ENCODE data around the gene LTBP1. TPM values are rescaled to one million over a fixed set of nuclear protein-coding genes. Genes with fewer than 3 reads are reported as not detected.
"Not testable (repeated sequence)": the region's sequence is repeated elsewhere in the genome, so short reads cannot be mapped to it uniquely, and the experiment has no call there.

LTBP1 gene
- total and polyA plus RNA-seq, 5 donors from 2014 or later, result 3.7 TPM; not detected in 4

DNA sequence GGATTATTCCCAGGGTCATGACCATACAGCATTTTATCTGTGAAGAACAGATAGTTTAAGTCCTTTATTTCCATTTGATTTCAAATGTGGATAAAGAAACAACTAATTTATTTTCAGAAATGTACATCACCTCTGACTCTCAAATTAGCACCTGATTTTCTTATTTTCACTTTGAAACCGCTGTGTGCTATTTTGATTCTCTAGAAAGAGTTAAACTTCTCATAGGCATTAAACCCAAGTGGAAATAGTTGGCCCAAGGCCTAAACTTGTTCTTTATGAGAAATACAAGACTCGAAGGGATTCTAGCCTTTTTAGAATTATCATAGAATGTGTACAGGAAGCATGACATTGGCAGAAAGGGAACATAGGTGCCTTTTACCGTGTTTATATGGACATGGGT, 41.5 kb upstream of the LTBP1 start:
- H3K4me3 Mint-ChIP-seq, result no peak overlapping the region
- no peaks in the 10 kb centered on the region for H3K4me1 ChIP-seq (ENCODE audit: control insufficient read depth, insufficient read depth, low read length, poor library complexity, severe bottlenecking)
- H3K36me3 ChIP-seq (ENCODE audit: control insufficient read depth, insufficient read depth, low read length), result no peaks in the 10 kb centered on the region
- H3K9me3 Mint-ChIP-seq, result peaks cover 0 to 4% (median 0%) of the 10 kb centered on the region in 7 donors
- H3K27ac Mint-ChIP-seq, result no peak overlapping the region
- H3K27ac ChIP-seq (ENCODE audit: insufficient read depth, low read length, poor library complexity, severe bottlenecking), result no peak overlapping the region
- peaks cover 15% of the 10 kb centered on the region for H3K27me3 Mint-ChIP-seq
- peaks cover 5% of the 10 kb centered on the region for H3K27me3 ChIP-seq (ENCODE audit: control insufficient read depth, insufficient read depth, low read length)
- no peaks in the 10 kb centered on the region for H3K4me1 Mint-ChIP-seq
- no peak overlapping the region for H3K4me3 ChIP-seq (ENCODE audit: low read depth, low read length)
- DNase-seq, result no peak
- no peaks in the 10 kb centered on the region for H3K9me3 ChIP-seq (ENCODE audit: control insufficient read depth in 2 of 2, low read length in 2 of 2)
- no peak for ATAC-seq (ENCODE audit: low read depth in 2 of 2)
- H3K36me3 Mint-ChIP-seq, result no peaks in the 10 kb centered on the region

DNA sequence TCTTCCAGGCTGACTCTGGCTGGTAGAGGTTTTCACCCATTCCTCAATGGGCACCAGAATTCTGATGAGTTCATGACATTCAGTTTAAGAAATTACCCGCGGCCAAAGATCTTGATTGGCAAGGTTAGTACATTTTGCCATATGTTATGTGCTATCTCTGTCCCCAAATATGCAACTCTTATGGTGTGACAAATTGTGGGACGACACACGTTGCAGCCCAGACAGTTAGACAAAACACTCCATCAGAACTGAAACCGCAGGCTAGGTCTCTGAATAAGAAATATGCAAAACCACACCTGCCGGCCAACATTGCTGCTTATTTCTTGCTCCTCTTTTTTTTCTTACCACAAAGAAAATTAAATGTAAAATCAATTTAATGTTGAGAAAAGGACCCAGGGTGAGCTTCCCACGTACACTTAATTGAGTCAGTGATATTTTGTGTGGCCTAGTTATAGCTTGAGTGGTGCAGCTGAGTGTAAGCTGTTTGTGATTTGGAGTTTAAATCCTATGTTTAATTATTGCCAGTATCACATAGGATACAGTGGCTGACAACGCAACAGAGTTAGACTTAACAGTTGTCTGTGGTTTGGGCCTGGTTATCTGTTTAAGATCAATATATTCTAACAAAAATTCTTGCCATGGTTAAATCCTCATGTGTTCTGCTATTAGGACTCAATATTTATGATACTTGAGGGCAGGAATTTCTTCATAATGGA, 35.7 kb upstream of the LTBP1 start:
- Mint-ChIP-seq H3K4me3 (no peak overlapping the region), H3K36me3 (no peaks in the 10 kb centered on the region), H3K27me3 (peaks cover 4% of the 10 kb centered on the region), H3K9me3 (peaks cover 0 to 4% (median 0%) of the 10 kb centered on the region in 7 donors), H3K4me1 (no peaks in the 10 kb centered on the region), H3K27ac (no peak overlapping the region)
- H3K9me3 ChIP-seq (ENCODE audit: control insufficient read depth in 2 of 2, low read length in 2 of 2), result no peaks in the 10 kb centered on the region
- H3K4me1 ChIP-seq (ENCODE audit: control insufficient read depth, insufficient read depth, low read length, poor library complexity, severe bottlenecking), result no peaks in the 10 kb centered on the region
- ATAC-seq (ENCODE audit: low read depth in 2 of 2) (no peak), DNase-seq (no peak)
- no peak overlapping the region for H3K4me3 ChIP-seq (ENCODE audit: low read depth, low read length)
- H3K27ac ChIP-seq (ENCODE audit: insufficient read depth, low read length, poor library complexity, severe bottlenecking), result no peak overlapping the region
- no peaks in the 10 kb centered on the region for H3K36me3 ChIP-seq (ENCODE audit: control insufficient read depth, insufficient read depth, low read length)
- no peaks in the 10 kb centered on the region for H3K27me3 ChIP-seq (ENCODE audit: control insufficient read depth, insufficient read depth, low read length)

DNA sequence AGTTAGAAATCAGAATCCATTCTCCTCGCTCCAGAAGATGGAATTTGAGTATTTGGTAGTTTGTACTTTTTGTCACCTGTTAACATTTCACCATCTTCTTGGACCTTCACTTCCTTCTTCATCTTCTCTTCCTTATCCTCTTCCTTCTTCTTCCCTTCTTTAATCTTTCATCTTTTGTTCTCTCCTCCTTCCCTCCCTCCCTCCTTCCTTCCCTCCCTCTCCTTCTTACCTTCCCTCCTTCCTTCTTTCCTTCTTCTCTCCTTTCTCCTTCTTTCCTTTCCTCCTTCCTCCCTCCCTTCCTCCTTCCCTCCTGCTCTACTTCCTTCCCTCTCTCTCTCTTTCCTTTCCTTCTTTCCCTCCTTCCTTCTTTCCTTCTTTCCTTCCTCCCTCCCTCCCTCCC, 31.1 kb upstream of the LTBP1 start:
- no peaks in the 10 kb centered on the region for H3K4me1 ChIP-seq (ENCODE audit: control insufficient read depth, insufficient read depth, low read length, poor library complexity, severe bottlenecking)
- no peak for DNase-seq
- no peaks in the 10 kb centered on the region for H3K36me3 ChIP-seq (ENCODE audit: control insufficient read depth, insufficient read depth, low read length)
- H3K4me1 Mint-ChIP-seq, result no peaks in the 10 kb centered on the region
- H3K9me3 ChIP-seq (ENCODE audit: control insufficient read depth in 2 of 2, low read length in 2 of 2), result no peaks in the 10 kb centered on the region
- H3K27ac ChIP-seq (ENCODE audit: insufficient read depth, low read length, poor library complexity, severe bottlenecking), result no peak overlapping the region
- no peaks in the 10 kb centered on the region for H3K36me3 Mint-ChIP-seq
- H3K4me3 ChIP-seq (ENCODE audit: low read depth, low read length), result no peak overlapping the region
- H3K9me3 Mint-ChIP-seq, result peaks cover 0 to 2% (median 0%) of the 10 kb centered on the region in 7 donors
- no peak overlapping the region for H3K4me3 Mint-ChIP-seq
- no peak overlapping the region for H3K27ac Mint-ChIP-seq
- H3K27me3 ChIP-seq (ENCODE audit: control insufficient read depth, insufficient read depth, low read length), result no peaks in the 10 kb centered on the region
- peaks cover 4% of the 10 kb centered on the region for H3K27me3 Mint-ChIP-seq
- no peak for ATAC-seq (ENCODE audit: low read depth in 2 of 2)

DNA sequence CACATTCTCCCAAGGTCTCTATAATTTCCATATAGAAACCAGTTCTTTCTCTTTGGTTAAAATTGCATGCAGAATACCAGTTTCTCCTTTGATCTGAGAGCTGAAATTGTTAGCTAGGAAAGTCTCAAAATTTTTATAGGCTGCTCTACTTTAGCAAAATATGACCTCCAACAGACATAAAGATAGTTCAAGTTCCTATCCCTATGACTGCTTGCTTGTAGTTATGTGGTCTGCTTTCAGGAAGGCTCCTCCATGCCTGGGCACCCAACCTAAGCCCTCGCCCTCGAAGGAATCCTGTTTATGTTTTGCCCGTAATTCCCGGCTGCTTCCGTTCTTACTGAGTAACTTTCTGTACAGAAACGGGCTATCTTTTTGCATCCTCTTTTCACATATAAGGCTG, 28.0 kb upstream of the LTBP1 start:
- H3K36me3 Mint-ChIP-seq, result no peaks in the 10 kb centered on the region
- Histone ChIP-seq H3K4me3 (ENCODE audit: low read depth, low read length) (no peak overlapping the region), H3K27ac (ENCODE audit: insufficient read depth, low read length, poor library complexity, severe bottlenecking) (no peak overlapping the region), H3K9me3 (ENCODE audit: control insufficient read depth in 2 of 2, low read length in 2 of 2) (no peaks in the 10 kb centered on the region), H3K36me3 (ENCODE audit: control insufficient read depth, insufficient read depth, low read length) (no peaks in the 10 kb centered on the region), H3K4me1 (ENCODE audit: control insufficient read depth, insufficient read depth, low read length, poor library complexity, severe bottlenecking) (no peaks in the 10 kb centered on the region), H3K27me3 (ENCODE audit: control insufficient read depth, insufficient read depth, low read length) (no peaks in the 10 kb centered on the region)
- peaks cover 4% of the 10 kb centered on the region for H3K27me3 Mint-ChIP-seq
- DNase-seq (no peak), ATAC-seq (ENCODE audit: low read depth in 2 of 2) (no peak)
- no peaks in the 10 kb centered on the region for H3K4me1 Mint-ChIP-seq
- no peak overlapping the region for H3K4me3 Mint-ChIP-seq
- H3K9me3 Mint-ChIP-seq, result peaks cover 0 to 4% (median 0%) of the 10 kb centered on the region in 7 donors
- no peak overlapping the region for H3K27ac Mint-ChIP-seq

DNA sequence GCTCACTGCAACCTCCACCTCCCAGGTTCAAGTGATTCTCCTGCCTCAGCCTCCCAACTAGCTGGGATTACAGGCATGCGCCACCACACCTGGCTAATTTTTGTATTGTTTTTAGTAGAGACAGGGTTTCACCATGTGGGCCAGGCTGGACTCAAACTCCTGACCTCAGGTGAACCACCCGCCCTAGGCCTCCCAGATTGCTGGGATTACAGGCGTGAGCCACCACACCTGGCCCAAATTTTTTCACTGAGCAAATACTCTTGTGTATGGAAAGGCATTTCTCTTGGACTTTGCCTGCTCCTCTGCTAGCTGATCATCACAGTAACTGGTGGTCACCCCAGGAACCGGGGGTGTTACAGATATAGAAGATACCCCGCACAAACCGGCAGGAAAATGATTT, 26.9 kb upstream of the LTBP1 start:
- not testable (repeated sequence) for ATAC-seq (ENCODE audit: low read depth in 2 of 2); H3K4me3 Mint-ChIP-seq; H3K27me3 Mint-ChIP-seq; H3K27ac Mint-ChIP-seq; H3K9me3 ChIP-seq (ENCODE audit: control insufficient read depth in 2 of 2, low read length in 2 of 2); H3K36me3 Mint-ChIP-seq; H3K4me1 Mint-ChIP-seq; H3K27me3 ChIP-seq (ENCODE audit: control insufficient read depth, insufficient read depth, low read length); H3K9me3 Mint-ChIP-seq; DNase-seq; H3K36me3 ChIP-seq (ENCODE audit: control insufficient read depth, insufficient read depth, low read length); H3K4me1 ChIP-seq (ENCODE audit: control insufficient read depth, insufficient read depth, low read length, poor library complexity, severe bottlenecking); H3K4me3 ChIP-seq (ENCODE audit: low read depth, low read length); H3K27ac ChIP-seq (ENCODE audit: insufficient read depth, low read length, poor library complexity, severe bottlenecking)

DNA sequence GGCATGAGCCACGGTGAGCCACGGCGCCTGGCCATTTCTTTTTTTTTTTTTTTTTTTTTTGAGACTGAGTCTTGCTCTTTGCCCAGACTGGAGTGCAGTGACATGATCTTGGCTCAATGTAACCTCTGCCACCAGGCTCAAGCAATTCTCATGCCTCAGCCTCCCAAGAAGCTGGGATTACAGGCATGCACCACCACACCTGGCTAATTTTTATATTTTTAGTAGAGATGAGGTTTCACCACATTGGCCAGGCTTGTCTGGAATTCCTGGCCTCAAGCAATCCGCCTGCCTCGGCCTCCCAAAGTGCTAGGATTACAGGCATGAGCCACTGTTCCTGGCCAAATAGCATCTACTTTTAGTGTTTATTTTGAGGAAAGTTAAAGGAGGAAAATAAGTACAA, 25.3 kb upstream of the LTBP1 start:
- H3K4me3 ChIP-seq (ENCODE audit: low read depth, low read length); H3K27me3 Mint-ChIP-seq: not testable (repeated sequence)

DNA sequence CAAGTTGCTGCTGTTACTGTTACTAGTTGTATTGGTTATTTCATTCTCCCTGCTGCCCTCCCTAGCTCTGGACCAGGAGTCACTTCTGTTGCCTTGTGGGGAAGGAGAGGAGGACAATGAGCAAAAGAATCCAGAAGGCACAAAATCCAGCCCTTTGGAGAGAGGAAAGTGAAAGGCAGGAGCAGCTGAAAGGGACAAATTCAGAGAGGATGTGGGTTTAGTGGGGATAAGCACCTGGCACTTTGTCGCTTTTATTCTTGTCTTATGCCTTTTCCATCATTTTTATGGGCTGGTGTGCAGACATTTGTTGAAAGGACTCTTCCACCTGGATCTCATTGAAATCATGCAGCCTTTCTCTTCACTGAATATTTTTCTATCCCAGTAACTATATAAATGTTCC, 24.3 kb upstream of the LTBP1 start:
- peaks cover 4% of the 10 kb centered on the region for H3K36me3 Mint-ChIP-seq
- Histone ChIP-seq H3K4me3 (ENCODE audit: low read depth, low read length) (no peak overlapping the region), H3K9me3 (ENCODE audit: control insufficient read depth in 2 of 2, low read length in 2 of 2) (no peaks in the 10 kb centered on the region), H3K36me3 (ENCODE audit: control insufficient read depth, insufficient read depth, low read length) (no peaks in the 10 kb centered on the region), H3K27me3 (ENCODE audit: control insufficient read depth, insufficient read depth, low read length) (no peaks in the 10 kb centered on the region), H3K4me1 (ENCODE audit: control insufficient read depth, insufficient read depth, low read length, poor library complexity, severe bottlenecking) (no peaks in the 10 kb centered on the region), H3K27ac (ENCODE audit: insufficient read depth, low read length, poor library complexity, severe bottlenecking) (no peak overlapping the region)
- peaks cover 0 to 2% (median 0%) of the 10 kb centered on the region in 7 donors for H3K9me3 Mint-ChIP-seq
- H3K27ac Mint-ChIP-seq, result no peak overlapping the region
- peaks cover 6% of the 10 kb centered on the region for H3K27me3 Mint-ChIP-seq
- H3K4me1 Mint-ChIP-seq, result no peaks in the 10 kb centered on the region
- peak overlapping the region in 1 of 4 donors; percentile 39 for H3K4me3 Mint-ChIP-seq
- ATAC-seq (ENCODE audit: low read depth in 2 of 2) (no peak), DNase-seq (no peak)

More for the DNA sequence above, 25.3 kb upstream of the LTBP1 start:
- not testable (repeated sequence) for H3K27ac ChIP-seq (ENCODE audit: insufficient read depth, low read length, poor library complexity, severe bottlenecking); H3K4me3 Mint-ChIP-seq; DNase-seq; H3K9me3 ChIP-seq (ENCODE audit: control insufficient read depth in 2 of 2, low read length in 2 of 2); H3K9me3 Mint-ChIP-seq; H3K27ac Mint-ChIP-seq; H3K36me3 Mint-ChIP-seq; H3K4me1 Mint-ChIP-seq; H3K4me1 ChIP-seq (ENCODE audit: control insufficient read depth, insufficient read depth, low read length, poor library complexity, severe bottlenecking); H3K27me3 ChIP-seq (ENCODE audit: control insufficient read depth, insufficient read depth, low read length); H3K36me3 ChIP-seq (ENCODE audit: control insufficient read depth, insufficient read depth, low read length); ATAC-seq (ENCODE audit: low read depth in 2 of 2)

DNA sequence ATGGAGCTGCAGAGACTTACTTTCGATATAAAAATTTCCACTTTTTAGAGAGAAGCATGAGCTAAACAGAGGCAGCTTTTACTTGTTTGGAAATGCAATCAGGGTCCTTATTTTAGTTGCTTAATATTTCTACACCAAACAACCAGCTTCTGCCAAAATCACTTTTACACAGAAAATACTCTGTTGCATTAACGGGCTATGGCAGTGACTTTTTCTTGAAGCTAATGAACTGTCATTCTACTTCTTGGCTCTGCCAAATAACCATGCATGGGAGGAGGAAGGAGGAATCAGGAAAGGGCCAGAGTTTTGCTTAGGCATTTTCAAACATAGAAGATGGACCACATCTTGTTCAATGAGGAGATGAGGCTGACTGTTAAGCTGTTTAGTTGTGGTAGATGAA, 23.6 kb upstream of the LTBP1 start:
- Mint-ChIP-seq H3K27me3 (peaks cover 11% of the 10 kb centered on the region), H3K4me1 (no peaks in the 10 kb centered on the region), H3K27ac (no peak overlapping the region), H3K4me3 (no peak overlapping the region), H3K36me3 (peaks cover 6% of the 10 kb centered on the region), H3K9me3 (peaks cover 0 to 2% (median 0%) of the 10 kb centered on the region in 7 donors)
- H3K27ac ChIP-seq (ENCODE audit: insufficient read depth, low read length, poor library complexity, severe bottlenecking), result no peak overlapping the region
- ATAC-seq (ENCODE audit: low read depth in 2 of 2) (no peak), DNase-seq (no peak)
- H3K36me3 ChIP-seq (ENCODE audit: control insufficient read depth, insufficient read depth, low read length), result no peaks in the 10 kb centered on the region
- no peaks in the 10 kb centered on the region for H3K9me3 ChIP-seq (ENCODE audit: control insufficient read depth in 2 of 2, low read length in 2 of 2)
- H3K4me1 ChIP-seq (ENCODE audit: control insufficient read depth, insufficient read depth, low read length, poor library complexity, severe bottlenecking), result no peaks in the 10 kb centered on the region
- H3K27me3 ChIP-seq (ENCODE audit: control insufficient read depth, insufficient read depth, low read length), result no peaks in the 10 kb centered on the region
- H3K4me3 ChIP-seq (ENCODE audit: low read depth, low read length), result no peak overlapping the region
